HepG2 (cell line): ENCODE results near the gene FHIP1B. TPM values are rescaled to one million over a fixed set of nuclear protein-coding genes. Genes with fewer than 3 reads are reported as not detected.

ENCODE experiments used
- ATAC-seq: fragments of 200-7000 bp; cut with Tn5 transposase; 3 replicates; pipeline ENCODE4 v1.9.1; 2020; ENCODE audit warnings: mild to moderate bottlenecking, moderate library complexity
- BruUV-seq: library from RNA; stranded (reverse); fragments of 400-500 nt; replicated peaks from 2 replicates; lab custom pipeline; 2021; lab: Mats Ljungman, UMichigan
- CTCF ChIA-PET: fragments of 300-600 bp; formaldehyde crosslinking; extraction: SDS; loops from one replicate; lab custom pipeline; 2021; ENCODE audit warnings: low total read pairs, inconsistent platforms, low intra/inter-chr PET ratio; lab: Yijun Ruan, JAX
- POLR2A ChIA-PET: fragments of 350-600 bp; sonication (Branson Sonifier 250); formaldehyde crosslinking; loops from one replicate; lab custom pipeline; 2020; ENCODE audit warnings: antibody characterized with exemption, inconsistent platforms; lab: Yijun Ruan, JAX
- DNase-seq: peaks from one replicate; pipeline ENCODE4 v3.0.0-alpha.2; 2015; ENCODE audit warnings: low spot score
- FAIRE-seq: peaks from 3 replicates; lab custom pipeline; 2011; peaks lifted over from hg19 to GRCh38; lab: Jason Lieb, UNC
- H2AFZ ChIP-seq: one replicate; pipeline ENCODE4 v1.6.1; 2011; ENCODE audit warnings: low read length, inconsistent platforms
- H3K27ac ChIP-seq: fragments of 300-600 bp; 3 replicates; pipeline ENCODE4 v1.8.0; 2011; ENCODE audit warnings: mixed run types, mild to moderate bottlenecking, mixed read lengths, low read length, inconsistent platforms; ENCODE audit not compliant: insufficient read depth; ENCODE audit errors: extremely low read length
- H3K27me3 ChIP-seq, 2 experiments: fragments of 200-600 bp in 1 of 2; 2 replicates in 1 of 2; 3 replicates in 1 of 2; pipeline versions ENCODE4 v1.6.0 to v1.8.0; 2011; ENCODE audit warnings: low read length in 2 of 2, mild to moderate bottlenecking in 2 of 2, moderate library complexity in 2 of 2, inconsistent platforms in 1 of 2; ENCODE audit not compliant: insufficient read depth in 2 of 2, control insufficient read depth in 1 of 2
- H3K36me3 ChIP-seq, 2 experiments: fragments of 200-600 bp in 1 of 2; replicated peaks in 1 of 2; 2 replicates in 1 of 2; 3 replicates in 1 of 2; pipeline versions ENCODE4 v1.5.1 to v1.8.0; 2011; ENCODE audit warnings: low read length in 2 of 2, inconsistent platforms in 1 of 2; ENCODE audit not compliant: insufficient read depth in 2 of 2, control insufficient read depth in 1 of 2
- H3K4me1 ChIP-seq: 2 replicates; pipeline ENCODE4 v1.5.1; 2012; ENCODE audit warnings: low read length, inconsistent platforms; ENCODE audit not compliant: insufficient read depth
- H3K4me2 ChIP-seq: 2 replicates; pipeline ENCODE4 v1.6.0; 2011; ENCODE audit warnings: low read depth, low read length, inconsistent platforms
- H3K4me3 ChIP-seq, 3 experiments: fragments of 200-600 bp in 1 of 3; sonication (generic), shearing (Covaris generic) in 1 of 3; replicated peaks in 1 of 3; 2 replicates each; pipeline ENCODE4 v1.5.1; 2011 to 2016; ENCODE audit warnings: low read length in 3 of 3, inconsistent platforms in 2 of 3, low read depth in 2 of 3, mild to moderate bottlenecking in 2 of 3, control low read depth in 1 of 3, mixed read lengths in 1 of 3; ENCODE audit not compliant: insufficient read depth in 1 of 3
- H3K79me2 ChIP-seq: one replicate; pipeline ENCODE4 v1.6.1; 2011; ENCODE audit warnings: low read length, inconsistent platforms; ENCODE audit not compliant: insufficient read depth
- H3K9ac ChIP-seq: 2 replicates; pipeline ENCODE4 v1.6.0; 2011; ENCODE audit warnings: mild to moderate bottlenecking, low read depth, low read length, inconsistent platforms; ENCODE audit not compliant: insufficient read depth
- H3K9me3 ChIP-seq: 2 replicates; pipeline ENCODE4 v1.5.1; 2012; ENCODE audit warnings: mild to moderate bottlenecking, low read length
- H4K20me1 ChIP-seq: 2 replicates; pipeline ENCODE4 v1.6.0; 2011; ENCODE audit warnings: inconsistent platforms, mild to moderate bottlenecking, low read length, moderate library complexity; ENCODE audit not compliant: insufficient read depth
- MAFF ChIP-seq: IDR thresholded peaks from 2 replicates; pipeline ENCODE4 v1.6.1; 2011; ENCODE audit warnings: low read depth, low read length, improper control_type of control experiment
- NFYC ChIP-seq: IDR thresholded peaks from 2 replicates; pipeline ENCODE4 v1.6.1; 2016; ENCODE audit warnings: missing genetic modification reagents, missing compliant biosample characterization
- PAWR ChIP-seq: sonication (generic); formaldehyde crosslinking; IDR thresholded peaks from 2 replicates; pipeline ENCODE4 v1.4.0; 2020; ENCODE audit warnings: missing genetic modification reagents, mild to moderate bottlenecking, borderline replicate concordance
- SSRP1 ChIP-seq: IDR thresholded peaks from 2 replicates; pipeline ENCODE4 v1.6.1; 2016; ENCODE audit warnings: control low read depth
- TOE1 ChIP-seq: sonication (generic); formaldehyde crosslinking; IDR thresholded peaks from 2 replicates; pipeline ENCODE4 v1.4.0; 2020; ENCODE audit warnings: mild to moderate bottlenecking, missing genetic modification reagents
- ZNF10 ChIP-seq: sonication (generic); formaldehyde crosslinking; IDR thresholded peaks from 2 replicates; pipeline ENCODE4 v1.4.0; 2020; ENCODE audit warnings: mild to moderate bottlenecking, low read depth, missing genetic modification reagents, borderline replicate concordance
- ZNF3 ChIP-seq: IDR thresholded peaks from 2 replicates; pipeline ENCODE4 v1.7.0; 2017; ENCODE audit warnings: inconsistent platforms
- ZNF644 ChIP-seq: IDR thresholded peaks from 2 replicates; pipeline ENCODE4 v1.6.1; 2016; ENCODE audit warnings: low read depth
- ZNF780A ChIP-seq: sonication (generic); formaldehyde crosslinking; IDR thresholded peaks from 2 replicates; pipeline ENCODE4 v1.8.0; 2022; ENCODE audit warnings: mild to moderate bottlenecking, missing genetic modification reagents, moderate library complexity
- in situ Hi-C: cut with HindIII; loops from 2 replicates; pipeline ENCODE4 v1.10.0; 2017; ENCODE audit warnings: low pct_unique_long_range_greater_than_20kb; ENCODE audit not compliant: extremely low pct_ligation_motif_present
- intact Hi-C: fragments of 100-400 bp; cut with micrococcal nuclease; formaldehyde crosslinking; loops from one replicate; pipeline ENCODE4 v1.10.0; 2022; ENCODE audit not compliant: unreplicated experiment
- polyA plus RNA-seq, 8 experiments: library from polyadenylated mRNA; depleted of rRNA in 3 of 8; stranded (reverse) in 7 of 8; unstranded in 1 of 8; fragments of >200 nt; fragmentation: Illumina TruSeq in 4 of 8; extraction: Trizol in 4 of 8; gene quantifications; 2 replicates each; pipeline versions ENCODE4 v1.2.1 to v1.2.3, GENCODE V29; 2011 to 2016; ENCODE audit warnings: low read depth in 4 of 8, missing spikeins in 1 of 8, mixed read lengths in 1 of 8; ENCODE audit not compliant: insufficient read depth in 1 of 8
- total RNA-seq, 5 experiments: library from RNA; depleted of rRNA; stranded (reverse); fragments of >200 nt; fragmentation: Illumina TruSeq; extraction: Trizol; gene quantifications; 2 replicates each; pipeline ENCODE4 v1.2.3, GENCODE V29; 2016; ENCODE audit warnings: low read depth in 1 of 5
- TF ChIP-seq, protein P1 (sequence below): IDR thresholded peaks from 2 replicates; pipeline ENCODE4 v1.6.1; 2012; ENCODE audit warnings: low read length, improper control_type of control experiment
- TF ChIP-seq, protein P2 (sequence below): sonication (generic); formaldehyde crosslinking; IDR thresholded peaks from 2 replicates; pipeline ENCODE4 v1.4.0; 2020; ENCODE audit warnings: missing genetic modification reagents; ENCODE audit errors: not compliant biosample characterization

The FHIP1B gene
- total and polyA plus RNA-seq, 2 of the 13 experiments (the other 11 are each of a cell fraction or from before 2014, with no cell fraction given) = 14.1 to 18.6 TPM

DNA sequence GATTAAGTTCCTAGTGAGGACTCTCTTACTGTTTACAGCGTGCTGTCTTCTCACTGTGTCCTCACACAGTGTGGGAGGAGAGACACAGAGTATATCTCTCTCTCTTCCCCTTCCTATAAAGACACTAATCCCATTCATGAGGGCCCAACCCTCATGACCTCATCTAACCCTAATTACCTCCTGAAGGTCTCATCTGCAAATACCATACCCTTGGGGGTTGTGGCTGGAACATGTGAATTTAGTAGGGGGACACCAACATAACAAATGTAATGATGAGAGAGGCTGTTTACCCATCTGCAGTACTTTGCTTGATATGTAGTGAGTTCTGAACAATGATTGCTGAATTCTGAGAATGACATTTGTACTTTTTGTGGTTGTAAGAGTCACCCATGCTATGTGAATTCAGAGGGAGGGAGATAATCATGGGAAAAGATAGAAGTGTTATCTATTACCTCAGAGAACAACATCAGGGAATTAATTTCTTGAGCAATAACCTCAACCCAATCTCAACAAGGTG lies 40.3 kb downstream of the FHIP1B start (continued):
- TF ChIP-seq, protein P1, sequence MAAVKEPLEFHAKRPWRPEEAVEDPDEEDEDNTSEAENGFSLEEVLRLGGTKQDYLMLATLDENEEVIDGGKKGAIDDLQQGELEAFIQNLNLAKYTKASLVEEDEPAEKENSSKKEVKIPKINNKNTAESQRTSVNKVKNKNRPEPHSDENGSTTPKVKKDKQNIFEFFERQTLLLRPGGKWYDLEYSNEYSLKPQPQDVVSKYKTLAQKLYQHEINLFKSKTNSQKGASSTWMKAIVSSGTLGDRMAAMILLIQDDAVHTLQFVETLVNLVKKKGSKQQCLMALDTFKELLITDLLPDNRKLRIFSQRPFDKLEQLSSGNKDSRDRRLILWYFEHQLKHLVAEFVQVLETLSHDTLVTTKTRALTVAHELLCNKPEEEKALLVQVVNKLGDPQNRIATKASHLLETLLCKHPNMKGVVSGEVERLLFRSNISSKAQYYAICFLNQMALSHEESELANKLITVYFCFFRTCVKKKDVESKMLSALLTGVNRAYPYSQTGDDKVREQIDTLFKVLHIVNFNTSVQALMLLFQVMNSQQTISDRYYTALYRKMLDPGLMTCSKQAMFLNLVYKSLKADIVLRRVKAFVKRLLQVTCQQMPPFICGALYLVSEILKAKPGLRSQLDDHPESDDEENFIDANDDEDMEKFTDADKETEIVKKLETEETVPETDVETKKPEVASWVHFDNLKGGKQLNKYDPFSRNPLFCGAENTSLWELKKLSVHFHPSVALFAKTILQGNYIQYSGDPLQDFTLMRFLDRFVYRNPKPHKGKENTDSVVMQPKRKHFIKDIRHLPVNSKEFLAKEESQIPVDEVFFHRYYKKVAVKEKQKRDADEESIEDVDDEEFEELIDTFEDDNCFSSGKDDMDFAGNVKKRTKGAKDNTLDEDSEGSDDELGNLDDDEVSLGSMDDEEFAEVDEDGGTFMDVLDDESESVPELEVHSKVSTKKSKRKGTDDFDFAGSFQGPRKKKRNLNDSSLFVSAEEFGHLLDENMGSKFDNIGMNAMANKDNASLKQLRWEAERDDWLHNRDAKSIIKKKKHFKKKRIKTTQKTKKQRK = no peak
- TF ChIP-seq, protein P2, sequence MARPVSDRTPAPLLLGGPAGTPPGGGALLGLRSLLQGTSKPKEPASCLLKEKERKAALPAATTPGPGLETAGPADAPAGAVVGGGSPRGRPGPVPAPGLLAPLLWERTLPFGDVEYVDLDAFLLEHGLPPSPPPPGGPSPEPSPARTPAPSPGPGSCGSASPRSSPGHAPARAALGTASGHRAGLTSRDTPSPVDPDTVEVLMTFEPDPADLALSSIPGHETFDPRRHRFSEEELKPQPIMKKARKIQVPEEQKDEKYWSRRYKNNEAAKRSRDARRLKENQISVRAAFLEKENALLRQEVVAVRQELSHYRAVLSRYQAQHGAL (CRISPR knock-in tag) = no peak
- TF ChIP-seq TOE1 = no peak
- no peak for TF ChIP-seq MAFF
- no peak for TF ChIP-seq ZNF3 (CRISPR knock-in tag)
- TF ChIP-seq SSRP1 (CRISPR knock-in tag) = no peak
- no peak for TF ChIP-seq PAWR (CRISPR knock-in tag)
- TF ChIP-seq ZNF10 (CRISPR knock-in tag) = no peak
- TF ChIP-seq, all 625 proteins: peak for 0

DNA sequence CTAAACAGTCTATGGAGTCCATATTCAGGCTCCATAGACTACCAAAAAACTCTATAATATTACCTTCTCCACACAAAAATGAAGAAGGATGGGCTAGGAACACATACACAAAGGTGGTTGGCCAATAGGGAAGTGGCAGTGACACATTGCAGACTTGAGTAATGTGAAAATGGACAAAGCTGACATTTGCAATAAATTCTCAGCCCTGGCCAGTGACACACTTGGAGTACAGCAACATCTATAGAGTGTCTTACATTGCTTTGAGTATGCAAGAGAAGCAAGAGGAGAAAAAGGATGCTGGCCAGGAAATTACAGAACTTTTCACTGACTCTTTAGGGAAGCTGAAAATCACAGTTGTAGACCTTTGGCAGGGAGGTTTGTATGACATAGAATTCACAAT lies 42.7 kb downstream of the FHIP1B start:
- Histone ChIP-seq H3K4me3 (no peak overlapping the region), H3K36me3 (no peaks in the 10 kb centered on the region), H2AFZ (no peak overlapping the region), H4K20me1 (no peaks in the 10 kb centered on the region), H3K27ac (no peak overlapping the region), H3K9ac (no peak overlapping the region), H3K4me1 (no peaks in the 10 kb centered on the region), H3K4me2 (no peak overlapping the region), H3K27me3 (no peaks in the 10 kb centered on the region; a peak in 1 of 5 replicates), H3K79me2 (no peaks in the 10 kb centered on the region), H3K9me3 (no peaks in the 10 kb centered on the region)
- DNase-seq (no peak), ATAC-seq (no peak), FAIRE-seq (no peak)
- TF ChIP-seq NFYC (CRISPR knock-in tag) (no peak), ZNF644 (no peak), ZNF780A (no peak)
- ChIA-PET CTCF (no interaction called here), POLR2A (no interaction called here)
- BruUV-seq = no TSS peak
- in situ Hi-C loops (no loop called here), intact Hi-C loops (no loop called here)
